ENCODE data around the gene SLC43A1.

DNA sequence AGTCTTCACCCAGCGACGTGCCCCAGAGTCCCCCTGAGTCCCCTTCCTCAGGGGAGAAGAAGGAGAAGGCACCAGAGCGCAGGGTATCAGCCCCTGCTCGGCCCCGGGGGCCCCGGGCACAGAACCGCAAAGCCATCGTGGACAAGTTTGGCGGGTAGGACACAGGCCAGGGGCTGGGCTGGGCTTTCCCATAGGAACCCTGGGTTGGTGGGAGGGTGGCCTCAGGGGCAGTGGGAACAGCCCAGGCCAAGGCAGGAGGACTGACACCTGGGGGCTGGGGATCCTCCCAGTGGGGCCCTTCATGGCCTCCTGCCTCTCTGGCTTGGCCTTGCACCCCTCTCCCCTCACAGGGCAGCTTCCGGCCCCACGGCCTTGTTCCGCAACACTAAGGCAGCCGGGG lies 30.4 kb upstream of the SLC43A1 start:
- TF ChIP-seq EZH2 (IDR thresholded peaks at IDR 0.05; ENCODE audit: borderline replicate concordance, low read length), result no peak
- TF ChIP-seq, protein P1, sequence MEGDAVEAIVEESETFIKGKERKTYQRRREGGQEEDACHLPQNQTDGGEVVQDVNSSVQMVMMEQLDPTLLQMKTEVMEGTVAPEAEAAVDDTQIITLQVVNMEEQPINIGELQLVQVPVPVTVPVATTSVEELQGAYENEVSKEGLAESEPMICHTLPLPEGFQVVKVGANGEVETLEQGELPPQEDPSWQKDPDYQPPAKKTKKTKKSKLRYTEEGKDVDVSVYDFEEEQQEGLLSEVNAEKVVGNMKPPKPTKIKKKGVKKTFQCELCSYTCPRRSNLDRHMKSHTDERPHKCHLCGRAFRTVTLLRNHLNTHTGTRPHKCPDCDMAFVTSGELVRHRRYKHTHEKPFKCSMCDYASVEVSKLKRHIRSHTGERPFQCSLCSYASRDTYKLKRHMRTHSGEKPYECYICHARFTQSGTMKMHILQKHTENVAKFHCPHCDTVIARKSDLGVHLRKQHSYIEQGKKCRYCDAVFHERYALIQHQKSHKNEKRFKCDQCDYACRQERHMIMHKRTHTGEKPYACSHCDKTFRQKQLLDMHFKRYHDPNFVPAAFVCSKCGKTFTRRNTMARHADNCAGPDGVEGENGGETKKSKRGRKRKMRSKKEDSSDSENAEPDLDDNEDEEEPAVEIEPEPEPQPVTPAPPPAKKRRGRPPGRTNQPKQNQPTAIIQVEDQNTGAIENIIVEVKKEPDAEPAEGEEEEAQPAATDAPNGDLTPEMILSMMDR (conservative IDR thresholded peaks at IDR 0.05 in 1 of 2, IDR thresholded peaks at IDR 0.05 in 1 of 2; ENCODE audit: extremely low read depth in 1 of 2, insufficient read depth in 1 of 2, low read depth in 1 of 2, low read length in 2 of 2), result no peak

All from mammary epithelial cell (primary cell).